ENCODE data around the gene HSD3B7. TPM values are rescaled to one million over a fixed set of nuclear protein-coding genes. Genes with fewer than 3 reads are reported as not detected.
A peak's percentile ranks its signal among the peaks of the same experiment; 100 is the strongest.

Gene HSD3B7
- total and polyA plus RNA-seq, 2 of the 8 experiments (the other 6 are each of a cell fraction or from before 2014, with no cell fraction given) = 2.9 to 6.6 TPM

DNA sequence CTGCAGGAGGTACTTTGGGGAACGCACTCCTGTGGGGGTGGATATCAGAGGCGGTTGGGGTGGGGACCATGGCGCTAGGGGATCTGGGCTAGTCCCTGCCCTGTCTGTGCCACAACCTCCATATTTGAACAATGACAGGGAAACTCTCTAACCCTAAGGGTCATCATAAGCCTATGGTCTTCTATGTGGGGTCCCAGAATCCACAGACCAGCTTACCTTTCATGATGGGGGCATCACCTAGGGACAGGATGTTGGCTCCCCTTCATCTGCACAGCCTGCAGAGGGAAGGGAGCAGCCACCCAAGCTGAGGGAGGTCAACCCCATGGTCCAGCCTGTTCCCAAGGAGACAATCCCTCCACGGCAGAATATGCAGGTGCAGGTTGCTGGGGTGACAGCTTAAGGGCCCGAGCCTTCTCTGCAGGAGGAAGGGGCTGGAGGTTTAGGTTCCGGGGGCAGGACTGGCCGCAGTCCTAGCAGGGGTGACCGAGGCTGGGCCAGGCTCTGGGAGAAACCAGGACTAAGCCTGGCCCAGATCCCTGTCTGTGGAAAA is 34.4 kb upstream of the HSD3B7 start:
- Histone ChIP-seq H3K79me1 (ENCODE audit: low read depth, low read length) (no peaks in the 10 kb centered on the region), H3K4me3 (ENCODE audit: extremely low read depth in 1 of 4, insufficient read depth in 2 of 4, low read depth in 3 of 4, low read length in 4 of 4) (peak overlapping the region in 3 of 4 experiments; percentile 64 to 98 (median 70); a peak in 4 of 8 replicates), H3K4me2 (ENCODE audit: insufficient read depth in 1 of 2, low read depth in 2 of 2, low read length in 2 of 2) (peak overlapping the region; percentile 85 to 95), H3K18ac (ENCODE audit: extremely low read depth, low read length) (no peak overlapping the region), H3K9me3 (ENCODE audit: insufficient read depth in 2 of 2, low read depth in 1 of 2, low read length in 1 of 2) (no peaks in the 10 kb centered on the region), H3K23ac (ENCODE audit: insufficient read length) (no peak overlapping the region), H4K20me1 (replicated peaks in 1 of 2; ENCODE audit: control insufficient read depth in 1 of 2, insufficient read depth in 2 of 2, low read length in 2 of 2) (peaks cover 0 to 11% of the 10 kb centered on the region in 2 experiments), H2BK15ac (ENCODE audit: low read length) (peak overlapping the region; percentile 74; the same call in 1 of the 2 replicates), H3K23me2 (ENCODE audit: low read depth, low read length) (peaks cover 12% of the 10 kb centered on the region), H2BK5ac (ENCODE audit: low read depth, low read length) (peak overlapping the region; percentile 35; the same call in 1 of the 2 replicates), H4K5ac (ENCODE audit: insufficient read length, low read depth, low read length) (no peak overlapping the region), H2BK120ac (replicated peaks; ENCODE audit: low read depth, low read length) (no peak overlapping the region), H2BK12ac (ENCODE audit: low read depth, low read length) (peak overlapping the region; percentile 29; the same call in 1 of the 2 replicates), H4K91ac (replicated peaks; ENCODE audit: insufficient read length, low read length) (peak overlapping the region; percentile 91), H4K8ac (ENCODE audit: extremely low read depth, insufficient read depth, low read length) (no peak overlapping the region; the same call in 1 of the 2 replicates), H3K4ac (replicated peaks; ENCODE audit: insufficient read length, low read depth, low read length) (peak overlapping the region; percentile 83), H2AFZ (ENCODE audit: low read length) (no peak overlapping the region), H3K9ac (replicated peaks in 1 of 4; ENCODE audit: extremely low read depth in 1 of 4, low read depth in 3 of 4, low read length in 3 of 4) (no peak overlapping the region), H2AK5ac (ENCODE audit: low read depth, low read length) (no peak overlapping the region), H3K27me3 (replicated peaks in 1 of 4; ENCODE audit: control insufficient read depth in 3 of 4, extremely low read depth in 1 of 4, insufficient read depth in 3 of 4, low read length in 3 of 4) (no peaks in the 10 kb centered on the region), H3K4me1 (replicated peaks in 1 of 4; ENCODE audit: control insufficient read depth in 3 of 4, insufficient read depth in 4 of 4, low read length in 3 of 4) (peaks cover 0 to 32% (median 22%) of the 10 kb centered on the region in 4 experiments; a peak in 6 of 7 replicates), H3K79me2 (ENCODE audit: control insufficient read depth in 1 of 2, insufficient read depth in 2 of 2, low read length in 2 of 2) (no peaks in the 10 kb centered on the region), H3K36me3 (ENCODE audit: control insufficient read depth in 2 of 4, insufficient read depth in 4 of 4, low read length in 3 of 4) (no peaks in the 10 kb centered on the region; a peak in 1 of 8 replicates), H3K27ac (ENCODE audit: low read depth, low read length) (no peak overlapping the region), H3K56ac (replicated peaks; ENCODE audit: insufficient read length, low read depth, low read length) (no peak overlapping the region), H3K14ac (ENCODE audit: insufficient read length) (no peak overlapping the region), H2BK20ac (ENCODE audit: low read length) (no peak overlapping the region)
- 82% methylated on average over 8 of the region's 8 CpGs; no CpG with 5 or more reads in 1 of the 2 experiments for WGBS, 2 experiments (ENCODE audit: extremely low coverage in 1 of 2, insufficient coverage in 1 of 2, insufficient read length in 1 of 2, insufficient replicate concordance in 2 of 2, low coverage in 1 of 2, low lambda C conversion rate in 2 of 2, missing lambda C conversion rate in 1 of 2)
- DNase-seq (ENCODE audit: low read depth in 1 of 2, low spot score in 2 of 2) (no peak), FAIRE-seq (no peak)
- no peak for TF ChIP-seq JUND (IDR thresholded peaks at IDR 0.05; ENCODE audit: low read length)
- no peak for TF ChIP-seq SUZ12 (IDR thresholded peaks at IDR 0.05; ENCODE audit: low read length)
- TF ChIP-seq HDAC6 (IDR thresholded peaks at IDR 0.05; ENCODE audit: low read depth, low read length) = no peak
- TF ChIP-seq SP4 (IDR thresholded peaks at IDR 0.05; ENCODE audit: low read length) = no peak
- no peak for TF ChIP-seq CEBPB (IDR thresholded peaks at IDR 0.05; ENCODE audit: low read depth, low read length)
- no peak for TF ChIP-seq TCF12 (IDR thresholded peaks at IDR 0.05; ENCODE audit: low read depth, low read length)
- TF ChIP-seq, protein P1, sequence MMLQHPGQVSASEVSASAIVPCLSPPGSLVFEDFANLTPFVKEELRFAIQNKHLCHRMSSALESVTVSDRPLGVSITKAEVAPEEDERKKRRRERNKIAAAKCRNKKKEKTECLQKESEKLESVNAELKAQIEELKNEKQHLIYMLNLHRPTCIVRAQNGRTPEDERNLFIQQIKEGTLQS (IDR thresholded peaks at IDR 0.05; ENCODE audit: insufficient read depth, low read depth, low read length) = no peak
- no peak for TF ChIP-seq YY1 (IDR thresholded peaks at IDR 0.05; ENCODE audit: low read depth, low read length)
- ChIA-PET CTCF (ENCODE audit: partially characterized antibody) (interaction anchor here (0.9 to 1.7 kb wide), 5 partner anchors 9 to 49 kb away, joined by 3 to 10 read pairs (median 4); partner anchors contain the start of gene HSD3B7), POLR2A (ENCODE audit: partially characterized antibody) (interaction anchor here (0.6 to 4.4 kb wide), 11 partner anchors 10 to 250 kb away, joined by 3 to 23 read pairs (median 5); partner anchors contain the start of genes HSD3B7 and KAT8)

All from H1 (cell line).